Measurements from ENCODE around the gene ADSS1.

Gene ADSS1

DNA sequence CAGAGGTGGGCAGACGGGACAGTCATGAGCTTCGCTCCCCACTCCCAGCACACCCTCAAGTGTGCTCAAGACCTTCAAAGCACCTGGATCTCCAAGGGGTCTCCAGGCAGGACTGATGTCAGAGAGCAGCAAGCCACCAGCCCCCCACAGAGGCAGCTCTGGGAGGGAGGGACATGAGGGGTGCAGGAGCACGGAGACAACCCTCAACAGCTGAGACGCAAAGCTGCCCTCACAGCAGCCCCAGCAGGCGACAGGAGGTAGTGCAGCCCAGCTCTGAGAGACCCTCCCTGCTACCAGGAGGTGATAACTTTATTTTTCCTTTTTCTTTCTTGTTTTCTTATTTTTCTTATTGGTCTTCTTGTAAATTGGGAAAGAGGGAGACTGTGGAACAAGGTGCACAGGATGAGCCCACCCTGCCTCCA is 46.8 kb downstream of the ADSS1 start:
- no peak for DNase-seq

DNA sequence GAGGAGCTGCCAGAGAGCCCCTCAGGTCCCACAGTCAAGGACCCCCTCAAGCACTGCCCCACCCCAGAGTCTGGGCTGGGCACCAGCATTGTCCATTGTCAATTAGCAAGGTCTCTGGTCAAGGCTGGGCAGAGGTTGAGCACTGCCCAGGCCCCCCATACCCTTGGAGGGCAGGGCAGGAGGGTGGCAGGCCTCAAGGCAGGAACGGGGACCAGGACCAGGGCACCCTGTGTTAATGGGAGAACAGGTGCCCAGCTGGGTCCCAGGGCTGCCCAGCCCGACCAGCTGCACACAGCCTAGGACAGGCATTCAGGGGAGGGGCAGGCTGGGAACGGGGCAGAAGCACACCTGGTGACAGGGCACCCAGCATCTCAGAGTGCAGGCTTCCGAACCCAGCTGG is 47.3 kb downstream of the ADSS1 start:
- DNase-seq = no peak

DNA sequence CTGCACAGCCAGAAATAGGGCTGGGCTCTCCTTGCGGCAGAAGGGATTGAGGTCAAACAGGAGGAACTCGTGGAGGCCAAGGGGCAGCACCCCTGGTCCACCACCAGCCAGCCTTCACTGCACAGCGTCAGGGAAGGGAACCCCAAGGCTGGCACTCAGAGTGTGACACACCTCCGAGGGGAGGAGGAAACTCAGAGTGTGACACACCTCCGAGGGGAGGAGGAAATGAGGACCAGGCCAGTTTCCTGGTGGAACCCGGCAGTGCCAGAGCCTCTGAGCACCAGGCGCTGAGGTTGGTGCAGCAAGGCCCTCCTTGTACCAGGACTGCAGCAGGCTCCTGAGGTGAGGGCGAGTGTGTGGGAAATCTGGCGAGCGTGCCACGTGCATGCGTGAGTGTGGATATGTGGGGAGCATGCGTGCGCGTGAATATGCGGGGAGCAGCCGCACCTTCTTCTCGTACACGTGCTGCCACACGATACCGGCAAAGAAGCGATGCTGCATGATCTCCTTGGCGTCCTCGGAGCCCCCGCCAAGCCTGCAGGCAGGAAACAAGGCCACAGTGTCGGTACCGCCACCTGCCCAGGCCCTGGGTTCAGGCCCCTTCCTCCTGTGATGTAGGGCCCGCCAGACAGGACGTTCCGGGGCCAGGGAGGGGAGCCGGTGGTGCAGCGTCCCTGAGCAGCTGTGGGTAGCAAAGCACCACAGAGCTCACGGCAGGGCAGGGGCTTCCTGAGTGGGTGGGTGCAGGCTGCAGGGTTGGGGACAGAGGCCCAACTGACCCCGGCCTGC is 48.1 kb downstream of the ADSS1 start:
- DNase-seq = no peak

DNA sequence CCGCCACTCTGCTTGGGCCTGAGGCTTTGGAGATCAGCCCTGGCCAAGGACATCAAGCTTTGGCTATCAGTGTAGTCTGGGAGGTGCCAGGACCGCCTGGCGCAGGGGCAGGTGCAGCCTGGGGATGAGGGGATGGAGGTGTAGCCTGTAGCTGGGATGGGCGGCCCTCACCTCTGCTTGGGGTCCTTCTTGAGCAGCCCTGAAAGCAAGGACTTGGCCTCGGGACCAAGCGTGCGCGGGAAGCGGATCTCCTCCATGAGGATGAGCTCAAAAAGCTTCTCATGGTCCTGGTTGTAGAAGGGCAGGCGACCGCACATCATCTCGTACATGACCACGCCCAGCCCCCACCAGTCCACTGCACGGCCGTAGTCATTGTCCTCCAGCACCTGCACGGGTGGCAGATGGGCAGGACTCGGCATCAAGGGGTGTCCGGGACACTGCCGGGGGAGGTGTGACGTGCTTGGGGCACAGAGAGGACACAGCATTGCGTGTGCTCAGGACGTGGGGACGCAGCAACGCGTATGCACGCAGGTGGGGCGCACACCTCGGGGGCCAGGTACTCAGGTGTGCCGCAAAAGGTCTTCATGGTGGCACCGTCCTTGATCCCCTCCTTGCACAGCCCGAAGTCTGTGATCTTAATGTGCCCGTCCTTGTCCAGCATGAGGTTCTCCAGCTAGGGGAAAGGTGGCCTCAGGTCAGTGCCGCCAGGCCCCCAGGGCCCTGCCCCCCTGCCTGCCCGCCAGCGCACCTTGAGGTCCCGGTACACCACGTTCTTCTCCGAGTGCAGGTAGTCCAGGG is 48.9 kb downstream of the ADSS1 start:
- no peak for DNase-seq

DNA sequence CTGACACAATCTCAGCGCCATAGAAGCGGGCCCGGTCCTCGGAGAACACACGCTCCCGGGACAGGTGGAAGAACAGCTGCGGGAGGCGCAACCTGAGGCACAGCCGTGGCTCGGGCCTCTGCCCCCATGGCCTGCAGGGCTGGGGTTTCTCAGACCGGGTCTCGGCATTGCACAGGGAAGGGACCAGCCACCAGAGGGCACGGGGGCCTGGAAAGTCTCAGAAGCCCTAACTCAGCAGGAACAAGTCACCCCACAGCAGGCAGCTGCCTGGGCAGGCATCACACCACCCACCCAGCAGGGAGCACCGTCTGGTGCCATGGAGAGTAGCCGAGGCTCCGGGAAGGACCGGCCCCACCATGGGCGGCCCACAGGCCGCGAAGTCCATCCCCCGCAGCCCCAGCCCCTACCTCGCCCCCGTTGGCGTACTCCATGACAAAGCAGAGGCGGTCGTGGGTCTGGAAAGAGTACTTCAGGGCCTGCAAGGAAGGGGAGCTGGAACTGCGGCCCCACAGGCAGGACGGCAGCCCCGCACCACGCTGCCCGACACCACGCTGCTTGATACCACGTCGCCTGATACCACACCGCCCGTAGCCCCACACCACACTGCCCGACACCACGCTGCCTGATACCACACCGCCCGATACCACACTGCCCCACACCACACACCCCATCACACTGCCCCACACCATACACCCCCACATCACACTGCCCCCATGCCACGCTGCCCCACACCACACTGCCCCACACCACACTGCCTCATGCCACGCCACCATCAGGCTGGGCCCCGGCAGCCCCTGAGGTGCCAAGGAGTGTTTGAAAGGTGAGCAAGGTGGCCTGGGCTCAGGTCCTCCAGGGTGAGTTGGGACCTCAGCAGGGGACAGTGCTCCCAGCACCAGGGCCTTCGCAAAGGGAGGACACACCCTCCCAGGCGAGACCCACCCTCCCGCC is 49.8 kb downstream of the ADSS1 start:
- no peak for DNase-seq

DNA sequence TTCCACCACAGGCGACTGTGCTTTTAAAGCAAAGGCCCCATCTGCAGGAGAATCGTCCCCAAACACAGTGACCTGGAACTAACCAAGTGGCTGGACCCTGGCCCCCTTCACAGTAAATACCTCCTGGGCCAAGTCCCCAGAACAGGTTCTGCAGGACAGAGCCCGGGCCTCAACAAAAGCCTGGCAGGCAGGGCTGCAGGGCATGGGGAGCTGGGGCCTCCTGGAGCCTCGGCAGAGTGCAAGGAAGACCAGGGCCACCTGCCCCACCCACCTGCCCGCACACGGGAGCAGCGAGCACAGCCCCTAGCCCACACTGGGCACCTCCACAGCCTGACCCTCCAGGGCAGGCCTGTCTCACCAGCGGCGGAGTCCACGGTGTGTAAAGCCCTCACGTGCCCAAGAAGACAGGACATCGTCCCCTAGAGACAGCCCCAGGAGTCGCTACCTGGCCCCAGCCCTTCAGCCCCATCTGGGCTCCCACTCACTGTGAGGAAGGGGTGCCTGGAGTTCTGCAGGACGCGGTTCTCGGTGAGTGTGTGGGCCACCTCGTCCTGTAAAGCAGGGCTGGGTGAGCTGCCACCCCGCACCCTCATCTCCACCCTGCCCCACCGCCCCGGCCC is 50.5 kb downstream of the ADSS1 start:
- DNase-seq = no peak

DNA sequence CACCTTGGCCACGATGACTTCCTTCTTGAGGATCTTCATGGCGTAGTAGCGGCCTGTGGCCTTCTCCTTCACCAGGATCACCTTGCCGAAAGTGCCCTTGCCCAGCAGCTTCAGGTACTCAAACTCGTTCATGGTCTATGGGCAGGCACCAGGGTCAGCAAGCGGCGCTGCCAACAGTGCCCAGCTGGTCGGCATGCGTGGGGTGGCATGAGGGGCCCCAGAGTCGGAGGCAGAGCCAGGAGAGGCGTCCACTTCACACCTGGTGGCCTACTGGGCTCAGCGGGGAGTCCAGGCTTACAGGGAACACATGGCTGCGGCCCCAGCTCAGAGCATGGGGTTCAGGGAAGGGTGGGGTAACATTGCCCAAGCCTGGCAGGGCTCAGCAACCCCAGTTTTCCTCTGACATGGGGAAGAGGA is 51.1 kb downstream of the ADSS1 start:
- no peak for DNase-seq

DNA sequence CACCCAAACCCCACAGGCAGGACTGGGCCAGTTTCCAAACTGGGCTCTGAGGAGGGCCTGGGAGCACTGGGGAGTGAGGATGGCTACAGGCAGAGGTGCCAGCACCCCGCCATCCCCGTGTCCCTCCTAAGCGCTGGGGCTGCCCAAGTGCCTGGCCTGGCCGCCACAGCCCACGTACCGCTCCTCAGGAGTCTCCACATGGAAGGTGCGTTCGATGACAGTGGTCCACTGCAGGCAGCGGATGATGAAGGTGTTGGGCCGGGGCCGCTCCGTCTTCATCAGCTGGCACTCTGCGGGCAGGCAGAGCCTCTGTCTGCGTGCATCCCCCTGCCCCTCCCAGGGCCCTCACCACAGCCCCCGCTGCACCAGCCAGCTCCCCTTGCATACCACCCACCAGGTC is 52.5 kb downstream of the ADSS1 start:
- DNase-seq = no peak

DNA sequence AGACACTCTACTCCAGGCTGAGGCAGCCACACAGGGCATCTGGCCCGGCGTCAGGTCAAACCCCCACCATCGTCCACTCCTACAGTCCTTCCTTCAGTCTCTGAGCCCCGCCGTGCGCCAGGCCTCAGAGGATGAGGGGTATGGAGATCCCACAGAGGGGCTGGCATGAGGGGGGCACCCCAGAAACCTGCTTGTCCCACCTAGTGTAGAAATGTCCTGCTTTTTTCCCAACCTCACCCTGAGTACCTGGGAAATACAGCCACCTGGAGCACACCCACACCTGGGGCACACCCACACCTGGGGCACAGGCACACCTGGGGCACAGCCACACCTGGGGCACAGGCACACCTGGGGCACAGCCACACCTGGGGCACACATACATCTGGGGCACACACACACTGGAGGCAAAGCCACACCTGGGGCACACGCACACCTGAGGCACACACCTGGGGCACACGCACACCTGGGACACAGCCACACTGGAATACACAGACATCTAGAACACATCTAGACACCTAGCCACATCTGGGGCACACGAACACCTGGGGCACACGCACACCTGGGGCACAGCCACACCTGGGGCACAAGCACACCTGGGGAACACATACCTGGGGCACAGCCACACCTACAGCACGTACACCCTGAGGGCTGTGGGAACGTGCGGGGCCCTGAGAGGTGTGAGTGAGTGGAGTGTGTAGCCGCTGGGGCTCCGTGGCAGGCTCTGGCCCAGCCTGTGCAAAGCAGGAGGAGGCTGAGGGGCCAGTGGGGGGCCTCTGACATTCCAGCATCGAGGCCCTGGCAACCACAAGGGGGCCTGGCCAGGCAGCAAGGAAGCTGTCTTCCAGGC is 53.2 kb downstream of the ADSS1 start:
- DNase-seq = no peak

DNA sequence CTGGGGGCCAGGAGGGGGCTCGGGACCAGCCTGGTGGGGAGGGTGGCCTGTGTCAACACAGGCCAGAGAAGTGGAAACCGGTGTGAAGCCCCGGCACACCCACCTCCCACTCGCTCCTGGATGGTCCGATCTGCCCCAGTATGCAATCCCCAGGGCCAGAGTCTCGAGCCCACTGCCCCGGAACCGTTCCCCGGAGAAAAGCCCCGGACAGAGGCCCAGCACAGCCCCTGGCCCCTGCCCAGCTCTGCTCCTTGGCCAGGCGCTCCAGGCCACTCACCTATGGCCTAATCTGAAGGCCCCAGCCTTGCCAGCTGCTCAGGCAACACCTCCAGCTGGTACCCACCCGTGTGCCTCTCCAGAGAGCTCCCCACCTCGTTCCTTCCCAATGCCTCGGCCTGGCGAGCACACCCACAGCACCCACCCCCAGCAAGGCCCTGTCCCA is 53.8 kb downstream of the ADSS1 start:
- no peak for DNase-seq

DNA sequence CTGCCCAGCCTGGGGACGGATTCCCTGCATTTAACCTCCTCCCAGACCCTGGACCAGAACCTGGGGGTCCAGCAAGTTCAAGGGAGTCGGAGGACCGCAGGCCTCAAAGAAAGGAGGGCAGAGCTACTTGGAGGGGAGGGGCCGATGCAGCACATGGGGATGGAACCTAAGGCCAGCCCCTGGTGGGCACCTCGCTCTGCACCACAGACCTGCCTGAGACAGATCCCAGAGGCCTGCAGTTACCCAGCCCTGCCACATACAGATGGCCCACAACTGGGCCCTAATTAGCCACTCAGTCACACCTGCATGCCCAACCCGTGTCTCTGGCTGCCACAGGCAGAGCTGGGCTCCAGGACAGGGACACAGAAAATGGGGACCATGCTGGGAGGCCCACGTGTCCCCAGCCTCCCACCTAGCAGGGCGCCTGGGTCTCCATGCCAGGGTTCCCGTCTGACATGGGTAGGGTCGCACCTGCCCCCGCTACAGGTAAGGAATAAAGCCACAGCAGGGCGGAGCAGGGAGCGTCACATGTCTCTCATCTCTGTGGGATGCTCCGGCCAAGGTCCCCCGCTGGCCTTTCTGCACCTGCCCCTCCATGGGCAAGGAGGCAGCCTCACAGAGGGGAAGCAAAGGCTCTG is 54.8 kb downstream of the ADSS1 start:
- DNase-seq = no peak

DNA sequence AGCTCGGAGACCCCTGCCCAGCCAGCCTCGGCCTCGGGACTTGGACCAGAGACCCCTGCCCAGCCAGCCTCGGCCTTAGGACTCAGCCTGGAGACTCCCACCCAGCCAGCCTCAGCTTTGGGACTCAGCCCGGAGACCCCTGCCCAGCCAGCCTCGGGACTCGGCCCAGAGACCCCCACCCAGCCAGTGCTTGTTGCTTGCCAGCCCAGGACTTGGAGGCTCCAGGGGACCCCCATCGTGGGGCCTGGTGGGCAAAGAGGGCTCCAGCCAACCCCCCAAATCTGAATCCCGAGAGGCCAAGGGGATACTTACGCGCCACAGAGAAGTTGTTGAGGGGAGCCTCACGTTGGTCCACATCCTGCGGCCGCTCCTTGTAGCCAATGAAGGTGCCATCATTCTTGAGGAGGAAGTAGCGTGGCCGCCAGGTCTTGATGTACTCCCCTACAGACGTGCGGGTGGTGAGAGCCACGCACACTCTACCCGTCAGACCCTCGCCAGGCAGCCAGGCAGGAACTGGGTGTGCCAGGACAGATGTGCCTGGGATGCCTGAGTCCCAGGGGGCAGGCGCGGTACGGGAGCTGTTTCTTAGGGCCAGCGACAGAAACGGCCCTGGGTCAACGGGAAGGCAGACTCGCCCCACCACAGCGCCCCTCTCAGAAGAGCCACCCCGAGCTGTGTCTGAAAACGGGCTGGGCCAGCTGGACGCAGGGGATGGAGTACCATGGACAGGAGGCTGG is 55.9 kb downstream of the ADSS1 start:
- DNase-seq = no peak

DNA sequence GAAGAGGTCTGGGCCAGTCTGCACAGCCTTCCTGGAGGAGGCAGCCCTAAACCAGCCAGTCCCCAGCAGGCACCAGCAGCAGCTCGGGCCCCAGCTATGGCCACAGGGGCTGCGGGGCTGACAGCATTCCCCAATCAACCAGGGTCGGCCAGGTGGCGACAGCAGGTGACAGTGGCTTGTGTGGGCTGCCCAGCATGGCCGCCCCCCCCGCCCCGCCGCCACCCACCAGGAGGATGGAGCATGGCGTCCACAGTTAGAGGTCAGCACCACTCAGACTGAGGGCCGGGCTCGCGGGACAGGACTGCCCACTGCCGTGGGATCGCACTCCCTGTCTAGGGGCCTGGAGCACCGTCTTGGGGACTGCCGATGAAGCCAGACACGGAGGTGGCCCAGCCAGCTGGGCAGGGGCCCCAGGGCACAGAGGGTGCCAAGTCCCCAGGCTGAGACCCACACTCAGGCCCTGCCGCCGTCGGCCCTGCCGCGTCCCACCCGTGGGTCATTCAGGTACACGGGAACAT is 56.5 kb downstream of the ADSS1 start:
- no peak for DNase-seq

DNA sequence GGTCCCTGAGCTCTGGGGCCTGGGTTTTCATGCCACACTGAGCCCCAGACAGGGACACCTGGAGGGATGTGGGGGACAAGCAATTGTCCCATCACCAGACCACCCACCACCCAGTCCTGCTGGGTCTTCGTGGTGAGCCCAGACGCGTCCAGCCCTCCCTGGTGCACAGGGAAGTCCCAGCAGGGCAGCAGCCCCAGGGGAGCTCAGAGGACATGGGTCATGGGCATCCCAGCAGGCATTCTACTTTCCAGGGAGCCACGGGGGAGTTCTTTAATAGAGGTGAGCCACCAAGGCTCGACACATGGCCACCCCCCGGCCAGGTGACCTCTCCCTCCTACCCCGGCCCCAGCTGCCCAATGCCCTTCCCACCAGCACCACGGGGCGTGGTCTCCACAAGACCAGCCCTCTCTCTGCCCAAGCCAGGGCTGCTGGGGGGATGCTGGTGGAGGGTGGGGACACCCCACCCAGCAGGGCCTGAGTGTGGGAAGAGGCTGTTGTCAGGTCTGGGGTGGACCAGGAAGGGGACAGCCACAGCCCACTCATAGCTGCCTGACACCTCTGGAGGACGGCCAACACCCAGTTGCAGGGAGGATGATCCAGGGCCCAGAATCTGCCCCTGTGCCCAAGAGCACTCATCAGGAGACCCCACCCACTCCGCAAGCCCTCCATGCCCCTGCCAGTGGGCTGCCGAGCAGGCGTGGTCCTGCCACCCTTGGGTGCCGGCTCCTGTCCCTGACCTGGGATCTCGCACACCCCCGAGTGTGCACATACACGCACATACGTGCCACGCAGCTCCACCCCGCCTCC is 57.4 kb downstream of the ADSS1 start:
- DNase-seq = no peak

DNA sequence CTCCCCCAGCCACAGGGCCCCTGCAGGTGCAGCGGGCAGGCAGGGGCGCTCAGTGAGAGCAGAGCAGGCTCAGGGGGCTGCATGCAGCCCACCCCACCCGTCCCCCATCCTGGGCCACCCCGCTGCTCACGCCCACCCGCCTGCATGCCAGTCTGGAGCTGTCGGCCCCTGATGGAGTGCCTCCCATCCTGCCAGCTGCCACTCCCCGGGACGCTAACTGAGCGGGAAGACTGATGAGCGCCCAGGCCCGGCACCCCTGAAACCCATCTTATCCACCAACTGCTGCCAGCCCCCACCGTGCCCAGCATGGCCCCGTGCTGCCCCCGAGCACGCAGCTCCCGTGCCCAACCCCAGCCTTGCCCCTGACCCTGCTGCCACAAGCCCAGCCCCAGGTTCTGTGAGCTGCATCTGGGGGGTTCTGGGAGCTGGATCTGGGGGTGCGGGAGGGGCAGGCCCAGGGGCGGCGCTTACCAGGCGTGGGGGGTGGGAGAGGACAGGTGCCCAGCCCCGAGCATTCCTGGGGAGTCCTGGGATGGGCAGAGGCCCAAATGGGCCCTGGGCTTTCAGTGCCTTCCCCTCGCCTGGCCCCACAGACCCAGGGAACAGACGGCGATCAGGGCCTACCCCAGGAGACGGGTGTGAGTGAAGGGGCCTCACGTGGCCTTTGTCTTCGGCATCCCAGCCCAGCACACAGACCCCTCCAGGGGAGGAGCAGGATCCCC is 58.2 kb downstream of the ADSS1 start:
- DNase-seq = no peak

DNA sequence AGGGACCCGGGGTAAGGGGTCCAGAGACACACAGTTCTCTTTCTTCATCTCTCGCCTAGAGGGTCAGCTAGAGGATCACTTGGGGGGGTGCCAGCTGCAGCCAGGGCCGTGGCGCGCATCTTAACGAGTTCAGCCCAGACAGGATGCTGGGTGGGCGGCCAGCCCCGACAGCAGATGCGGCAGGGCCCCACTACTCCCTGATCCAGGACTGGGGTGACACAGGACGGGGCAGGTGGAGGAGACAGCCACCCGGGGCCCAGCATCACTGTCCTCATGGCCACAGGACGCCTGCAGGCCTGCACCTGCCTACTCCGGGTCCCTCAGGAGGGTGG is 58.7 kb downstream of the ADSS1 start:
- no peak for DNase-seq

DNA sequence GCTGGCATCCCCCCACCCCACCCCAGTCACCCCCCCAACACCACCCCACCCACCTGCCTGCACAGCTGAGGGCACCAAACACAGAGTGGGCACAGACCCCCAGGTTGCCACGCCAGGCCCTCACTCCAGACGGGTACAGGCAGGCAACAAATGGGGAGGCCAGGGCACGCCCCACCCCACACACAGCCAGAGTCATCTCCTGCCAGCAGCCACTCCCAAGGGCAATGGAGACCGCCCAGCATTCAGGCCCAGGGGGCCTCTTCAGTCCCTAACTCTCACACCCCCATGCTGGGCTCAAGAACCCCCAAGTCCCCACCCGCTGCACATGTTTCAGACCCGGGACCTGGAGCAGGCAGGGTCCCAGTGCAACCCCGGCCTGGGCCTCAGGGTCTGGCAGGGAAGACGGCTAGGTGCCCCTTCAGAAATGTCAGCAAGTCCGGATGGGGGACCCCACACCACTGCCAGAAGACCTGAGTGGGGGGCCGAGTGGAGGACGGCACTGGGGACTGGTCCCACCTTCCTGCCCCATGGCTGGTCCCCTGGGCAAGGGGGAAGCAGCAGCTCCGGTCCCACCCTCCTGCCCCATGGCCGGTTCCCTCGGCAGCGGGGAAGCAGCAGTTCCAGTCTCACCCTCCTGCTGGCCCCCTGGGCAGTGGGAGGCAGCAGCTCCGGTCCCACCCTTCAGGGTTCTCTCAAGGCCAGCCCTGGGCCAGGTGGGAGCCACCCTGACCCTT is 59.6 kb downstream of the ADSS1 start:
- DNase-seq = no peak

DNA sequence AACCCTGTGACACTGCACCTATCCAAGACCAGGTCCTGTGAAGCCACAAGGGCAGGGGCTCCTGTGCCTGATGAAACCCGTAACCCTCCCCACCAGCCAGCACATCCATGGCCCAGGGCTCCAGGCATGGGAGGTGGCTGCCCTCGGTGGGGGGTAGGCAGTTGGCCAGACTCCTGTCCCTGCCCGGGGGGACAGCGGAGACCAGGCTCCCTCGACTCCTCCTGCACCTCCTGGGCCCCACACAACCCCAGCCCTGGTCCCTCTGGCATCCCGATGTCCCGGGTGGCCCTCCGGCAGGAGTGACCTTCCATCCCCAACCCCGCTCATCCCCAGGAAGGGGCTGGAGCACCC is 60.2 kb downstream of the ADSS1 start:
- DNase-seq = no peak
